Endothelial cell (in vitro differentiated cells): ENCODE measurements around the gene ARHGEF33. TPM values are rescaled to one million over a fixed set of nuclear protein-coding genes. Genes with fewer than 3 reads are reported as not detected.

Experiments used
- DNase-seq: peaks from one replicate; pipeline ENCODE4 v3.0.0; 2021; ENCODE audit warnings: low spot score
- H3K27ac Mint-ChIP-seq: one replicate; pipeline ENCODE4 v1.8.0; 2021; ENCODE audit warnings: mixed read lengths, inconsistent platforms; ENCODE audit not compliant: unreplicated experiment
- H3K27me3 Mint-ChIP-seq: one replicate; pipeline ENCODE4 v1.8.0; 2021; ENCODE audit warnings: mild to moderate bottlenecking, moderate library complexity, mixed read lengths, inconsistent platforms; ENCODE audit not compliant: unreplicated experiment
- H3K36me3 Mint-ChIP-seq: one replicate; pipeline ENCODE4 v1.8.0; 2021; ENCODE audit warnings: mild to moderate bottlenecking, low read depth, mixed read lengths, inconsistent platforms; ENCODE audit not compliant: unreplicated experiment
- H3K4me1 Mint-ChIP-seq: one replicate; pipeline ENCODE4 v1.8.0; 2021; ENCODE audit warnings: mild to moderate bottlenecking, mixed read lengths, inconsistent platforms; ENCODE audit not compliant: unreplicated experiment
- H3K4me3 Mint-ChIP-seq: one replicate; pipeline ENCODE4 v1.8.0; 2021; ENCODE audit warnings: mild to moderate bottlenecking, mixed read lengths, inconsistent platforms; ENCODE audit not compliant: unreplicated experiment
- H3K9me3 Mint-ChIP-seq: one replicate; pipeline ENCODE4 v1.8.0; 2021; ENCODE audit warnings: mixed read lengths, inconsistent platforms; ENCODE audit not compliant: unreplicated experiment
- CTCF ChIP-seq: fragments of 200-600 bp; sonication (generic); IDR thresholded peaks from one replicate; pipeline ENCODE4 v1.5.0; 2021; ENCODE audit warnings: antibody characterized with exemption; ENCODE audit not compliant: unreplicated experiment
- total RNA-seq: library from RNA; stranded (reverse); fragmentation: NEBNext Ultra II Directional; extraction: Animal tissue kit (Norgen Biotek cat#: 25700); gene quantifications from one replicate; pipeline ENCODE4 v1.2.1, GENCODE V29; 2021; ENCODE audit not compliant: unreplicated experiment

ARHGEF33 gene
- total RNA-seq, 1 donor from 2014 or later = 0.69 TPM

- Mint-ChIP-seq H3K36me3 (no peaks in the 10 kb centered on the region), H3K9me3 (no peaks in the 10 kb centered on the region), H3K27ac (no peak overlapping the region), H3K4me3 (no peak overlapping the region), H3K27me3 (peaks cover 1% of the 10 kb centered on the region), H3K4me1 (no peaks in the 10 kb centered on the region)
- no peak for TF ChIP-seq CTCF
- DNase-seq = no peak
Observed at GRCh38 chr2:38922902-38923301, 33.2 kb downstream of the ARHGEF33 start.

GRCh38 chr2:38925982-38926381, 36.3 kb downstream of the ARHGEF33 start:
- Mint-ChIP-seq H3K27ac (no peak overlapping the region), H3K27me3 (peaks cover 1% of the 10 kb centered on the region), H3K4me1 (no peaks in the 10 kb centered on the region), H3K36me3 (no peaks in the 10 kb centered on the region), H3K9me3 (no peaks in the 10 kb centered on the region), H3K4me3 (no peak overlapping the region)
- DNase-seq = peak; percentile 17
- no peak for TF ChIP-seq CTCF

DNA sequence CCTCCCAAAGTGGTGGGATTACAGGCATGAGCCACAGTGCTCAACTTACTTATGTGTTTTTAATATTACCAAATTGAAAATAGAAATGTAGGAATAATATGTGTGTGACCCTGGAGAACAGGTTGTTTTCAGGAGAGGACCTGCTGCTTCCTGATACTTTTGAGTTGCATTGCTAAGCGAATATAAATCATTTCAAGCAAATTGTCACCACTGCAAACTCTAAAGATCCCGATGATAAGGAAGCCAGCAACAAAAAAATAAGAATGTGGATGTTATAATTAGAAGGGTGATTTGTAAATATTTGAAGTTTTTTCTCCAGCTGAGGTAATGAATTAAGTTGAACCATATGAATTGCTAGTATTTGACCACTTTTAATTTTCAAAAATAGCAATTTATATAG, 40.9 kb downstream of the ARHGEF33 start:
- no peak for TF ChIP-seq CTCF
- no peak overlapping the region for H3K27ac Mint-ChIP-seq
- H3K36me3 Mint-ChIP-seq = no peaks in the 10 kb centered on the region
- H3K9me3 Mint-ChIP-seq = no peaks in the 10 kb centered on the region
- DNase-seq = no peak
- H3K4me1 Mint-ChIP-seq = no peaks in the 10 kb centered on the region
- peaks cover 1% of the 10 kb centered on the region for H3K27me3 Mint-ChIP-seq
- no peak overlapping the region for H3K4me3 Mint-ChIP-seq

- Mint-ChIP-seq H3K4me3 (no peak overlapping the region), H3K9me3 (no peaks in the 10 kb centered on the region), H3K27me3 (no peaks in the 10 kb centered on the region), H3K4me1 (no peaks in the 10 kb centered on the region), H3K36me3 (no peaks in the 10 kb centered on the region), H3K27ac (no peak overlapping the region)
- TF ChIP-seq CTCF = no peak
- DNase-seq = no peak
Observed at GRCh38 chr2:38932586-38932985, 42.9 kb downstream of the ARHGEF33 start.

- Mint-ChIP-seq H3K4me1 (no peaks in the 10 kb centered on the region), H3K9me3 (no peaks in the 10 kb centered on the region), H3K4me3 (no peak overlapping the region), H3K27ac (no peak overlapping the region), H3K27me3 (no peaks in the 10 kb centered on the region), H3K36me3 (no peaks in the 10 kb centered on the region)
- DNase-seq = no peak
- TF ChIP-seq CTCF = no peak
Observed at GRCh38 chr2:38933653-38934052, 44.0 kb downstream of the ARHGEF33 start.
